GM19023 (cell line): ENCODE results near the gene C11orf98.
"Not testable (repeated sequence)": the region's sequence is repeated elsewhere in the genome, so short reads cannot be mapped to it uniquely, and the experiment has no call there.

Experiments used
- ATAC-seq: cut with Tn5 transposase; IDR thresholded peaks from one replicate; pipeline ENCODE4 v1.9.1; 2021; ENCODE audit warnings: mild to moderate bottlenecking, moderate library complexity; ENCODE audit not compliant: unreplicated experiment

Gene C11orf98

GRCh38 chr11:62665075-62665598 is at the start of gene C11orf98, which contains the start of gene CSKMT:
C11orf98 (minus strand) TSS chr11:62665210; CDS start chr11:62665169, 41 bp downstream.
CSKMT (plus strand) TSS chr11:62665312; CDS start chr11:62665880, 568 bp downstream.
- peak; percentile 86 for ATAC-seq

- ATAC-seq = no peak
Observed at GRCh38 chr11:62713343-62713742, 48.3 kb upstream of the C11orf98 start.

- no peak for ATAC-seq
Observed at GRCh38 chr11:62712861-62713260, 47.9 kb upstream of the C11orf98 start.

GRCh38 chr11:62712276-62712812 is 47.3 kb upstream of the C11orf98 start:
- ATAC-seq = no peak

GRCh38 chr11:62710001-62710345 is 45.0 kb upstream of the C11orf98 start:
- no peak for ATAC-seq

GRCh38 chr11:62709247-62710000 is 44.4 kb upstream of the C11orf98 start:
- peak; percentile 74 for ATAC-seq

- ATAC-seq = no peak
Observed at GRCh38 chr11:62708793-62709192, 43.8 kb upstream of the C11orf98 start.

- no peak for ATAC-seq
Observed at GRCh38 chr11:62708392-62708791, 43.4 kb upstream of the C11orf98 start.

- no peak for ATAC-seq
Observed at GRCh38 chr11:62707277-62707861, 42.4 kb upstream of the C11orf98 start, which contains the start of the genes BSCL2 and GNG3. BSCL2 (minus strand) TSS chr11:62707424; CDS start chr11:62707195, 229 bp downstream. GNG3 (plus strand) TSS chr11:62707676; CDS start chr11:62708296, 620 bp downstream.

- ATAC-seq = no peak
Observed at GRCh38 chr11:62706850-62707247, 41.8 kb upstream of the C11orf98 start.

GRCh38 chr11:62705880-62706849 is 41.2 kb upstream of the C11orf98 start:
- peak; percentile 55 for ATAC-seq

- ATAC-seq = no peak
Observed at GRCh38 chr11:62705413-62705812, 40.4 kb upstream of the C11orf98 start.

- not testable (repeated sequence) for ATAC-seq
Observed at GRCh38 chr11:62703921-62704320, 38.9 kb upstream of the C11orf98 start.

GRCh38 chr11:62702246-62702645 is 37.2 kb upstream of the C11orf98 start:
- ATAC-seq = no peak

- no peak for ATAC-seq
Observed at GRCh38 chr11:62694455-62695167, 29.6 kb upstream of the C11orf98 start.

GRCh38 chr11:62693624-62694023 is 28.6 kb upstream of the C11orf98 start:
- not testable (repeated sequence) for ATAC-seq

- no peak for ATAC-seq
Observed at GRCh38 chr11:62689421-62690183, 24.6 kb upstream of the C11orf98 start, which contains the start of gene LRRN4CL. LRRN4CL (minus strand) TSS chr11:62689530; CDS start chr11:62688508, 1,022 bp downstream.

GRCh38 chr11:62688491-62688890 is 23.5 kb upstream of the C11orf98 start:
- ATAC-seq = no peak
